HG03442 (cell line): Measurements from ENCODE around the gene PACSIN1.

Experiments used
- ATAC-seq: cut with Tn5 transposase; IDR thresholded peaks from one replicate; pipeline ENCODE4 v1.9.1; 2021; ENCODE audit warnings: mild to moderate bottlenecking, moderate library complexity; ENCODE audit not compliant: unreplicated experiment

Gene PACSIN1

DNA sequence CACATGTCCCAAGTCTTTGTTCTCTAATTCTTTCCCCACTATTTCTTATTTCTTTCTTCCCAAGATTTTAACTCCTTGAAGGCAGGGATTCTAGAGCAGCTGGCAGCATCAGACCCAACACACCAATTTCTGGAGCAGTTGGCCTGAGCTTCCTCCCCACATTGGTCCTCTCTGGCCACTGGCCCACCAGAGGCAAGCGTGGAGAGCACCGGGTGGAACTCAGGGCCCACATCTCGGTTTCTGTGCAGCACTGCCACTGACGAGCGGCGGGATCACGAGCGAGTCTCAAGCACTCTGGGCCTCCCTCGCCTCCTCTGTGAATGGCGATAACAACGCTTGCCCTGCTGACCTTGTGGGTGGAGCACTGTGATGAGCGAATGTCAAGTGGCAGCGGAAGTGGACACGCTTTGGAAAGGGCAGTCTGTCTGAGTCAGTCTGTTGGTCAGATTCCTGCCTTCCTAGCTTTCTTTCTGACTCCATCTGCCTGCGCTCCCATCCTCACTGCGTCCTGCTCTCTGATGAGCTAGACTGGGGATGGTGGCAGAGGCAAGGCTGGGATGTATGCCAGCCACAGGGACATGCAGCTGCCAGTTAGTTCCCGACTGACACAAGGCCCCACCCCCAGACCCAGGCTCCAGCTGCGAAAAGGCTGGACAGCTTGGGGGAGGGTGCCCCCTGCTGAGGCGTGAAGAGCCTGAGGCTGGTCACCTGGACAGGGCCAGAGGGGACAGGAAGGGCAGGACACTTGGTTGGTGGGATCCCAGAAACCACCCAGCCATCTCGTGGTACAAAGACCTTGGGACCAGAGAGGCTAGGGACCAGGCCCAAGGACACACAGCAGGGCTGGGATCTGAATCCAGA lies 94.7 kb downstream of the PACSIN1 start:
- no peak for ATAC-seq

DNA sequence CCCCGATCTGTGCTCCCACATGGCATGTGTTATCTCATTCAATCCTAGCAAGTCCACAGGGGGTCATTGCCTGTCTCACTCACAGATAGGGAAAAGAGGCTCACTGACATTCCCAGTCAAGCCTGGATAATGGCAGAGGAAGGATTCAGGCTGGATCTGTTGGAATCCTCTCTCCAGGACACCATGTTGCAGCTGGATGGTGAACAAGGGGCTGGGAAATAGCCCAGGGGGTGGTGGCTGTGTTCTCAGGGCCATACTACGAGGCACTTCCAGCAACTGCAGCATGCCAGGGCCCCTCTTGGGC lies 95.3 kb downstream of the PACSIN1 start:
- no peak for ATAC-seq

DNA sequence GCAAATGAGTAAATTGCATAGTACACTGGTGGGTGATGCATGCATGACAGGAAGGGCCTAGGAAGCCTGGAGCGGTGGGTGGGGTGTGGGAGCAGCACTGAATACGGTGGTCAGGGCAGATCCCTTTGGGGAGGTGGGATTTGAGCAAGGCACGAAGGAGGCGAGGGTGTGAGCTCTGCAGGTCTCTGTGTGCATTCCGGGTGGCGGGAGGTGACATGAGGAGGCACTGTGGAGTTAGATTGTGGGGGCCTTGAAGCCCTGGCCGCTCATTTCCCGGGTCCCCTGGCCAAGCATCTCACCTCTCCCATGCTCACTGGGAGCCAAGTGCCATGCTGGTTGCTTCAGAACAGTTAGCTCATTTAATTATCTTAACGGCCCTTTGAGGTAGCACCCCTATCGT lies 96.5 kb downstream of the PACSIN1 start:
- ATAC-seq = no peak

DNA sequence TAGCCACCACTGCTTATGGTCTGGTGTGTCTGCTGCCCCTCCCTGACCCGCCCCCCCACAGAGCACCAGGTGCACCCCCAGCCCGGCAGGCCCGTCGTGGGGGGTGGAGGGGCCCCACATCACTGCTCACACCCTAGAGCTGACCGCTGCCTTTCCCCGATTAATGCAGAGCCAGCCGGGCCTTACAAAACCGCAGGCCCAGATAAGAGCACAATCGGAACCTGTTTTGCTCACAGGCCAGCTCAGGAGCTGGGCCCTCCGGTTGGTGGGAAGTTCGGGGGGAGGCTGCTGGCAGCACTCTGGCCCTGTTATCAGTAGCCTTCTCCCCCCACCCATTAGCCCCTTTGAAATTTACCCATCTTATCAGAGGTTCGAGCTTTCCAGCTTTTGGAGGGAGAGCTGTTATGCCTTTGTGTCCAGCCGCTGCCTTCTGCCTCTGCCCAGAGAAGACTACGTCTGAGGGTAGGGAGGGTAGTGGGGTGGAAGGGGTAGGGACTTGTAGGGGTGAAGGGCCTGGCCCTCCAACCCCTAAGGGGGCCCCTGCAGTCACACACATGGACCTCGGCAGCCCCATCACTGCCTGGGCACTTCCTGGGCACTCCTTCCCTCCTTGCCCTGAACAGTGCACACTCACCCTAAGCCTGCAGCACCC lies 97.1 kb downstream of the PACSIN1 start:
- ATAC-seq = no peak

DNA sequence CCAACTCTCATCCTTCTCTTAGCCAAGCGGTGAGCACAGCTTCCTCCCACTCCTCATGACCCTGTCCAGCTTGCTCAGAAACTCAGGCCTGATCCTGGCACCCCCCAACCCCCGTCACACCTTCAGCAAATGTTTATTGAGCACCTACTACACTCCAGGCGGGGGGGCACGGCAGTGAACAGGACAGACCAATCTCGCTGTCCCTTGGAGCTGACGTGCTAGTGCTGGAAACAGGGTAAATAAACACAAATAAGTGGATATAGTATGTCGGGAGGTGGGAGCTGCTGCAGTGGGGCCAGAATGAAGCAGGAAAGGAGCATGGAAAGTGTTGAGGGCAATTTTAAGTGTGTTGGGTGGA lies 97.6 kb downstream of the PACSIN1 start:
- ATAC-seq = no peak

DNA sequence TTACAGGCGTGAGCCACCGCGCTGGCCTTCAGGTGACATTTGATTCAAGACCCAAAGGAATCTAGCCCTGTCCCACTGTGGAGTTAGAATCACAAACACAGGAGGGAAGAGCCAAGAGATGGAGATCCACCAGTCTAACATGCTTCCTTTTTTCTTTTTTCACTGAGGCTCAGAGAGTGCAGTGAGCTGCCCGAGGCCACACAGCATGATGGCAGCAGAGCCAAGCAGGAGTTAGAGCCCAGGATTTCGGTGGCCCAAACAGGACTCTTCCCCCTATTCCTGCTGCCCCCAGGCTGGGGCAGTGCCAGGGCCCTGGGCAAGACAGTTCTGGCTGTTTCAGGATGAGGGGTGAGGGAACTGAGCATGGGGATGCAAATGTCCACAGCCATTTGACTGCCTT lies 98.3 kb downstream of the PACSIN1 start:
- no peak for ATAC-seq

DNA sequence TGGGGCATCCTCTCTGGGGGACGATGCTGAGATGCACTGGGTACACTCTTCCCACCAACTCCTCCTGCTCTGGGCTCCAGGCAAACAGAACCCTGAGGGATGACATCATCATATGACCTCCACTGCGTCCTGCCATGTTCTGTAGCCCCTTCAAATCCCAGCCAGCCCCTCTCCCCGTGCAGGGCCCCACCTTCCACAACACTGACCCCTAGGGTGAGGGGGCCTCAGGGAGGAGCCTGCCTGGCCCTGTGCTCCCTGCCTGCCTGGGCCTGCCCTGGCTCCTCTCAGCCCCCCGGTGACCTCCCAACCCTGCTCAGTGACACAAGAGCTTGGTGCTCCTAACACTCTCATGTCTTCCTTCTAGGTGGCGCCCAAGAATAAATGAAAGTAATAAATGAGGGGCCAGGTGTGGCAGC lies 99.9 kb downstream of the PACSIN1 start:
- ATAC-seq = no peak

DNA sequence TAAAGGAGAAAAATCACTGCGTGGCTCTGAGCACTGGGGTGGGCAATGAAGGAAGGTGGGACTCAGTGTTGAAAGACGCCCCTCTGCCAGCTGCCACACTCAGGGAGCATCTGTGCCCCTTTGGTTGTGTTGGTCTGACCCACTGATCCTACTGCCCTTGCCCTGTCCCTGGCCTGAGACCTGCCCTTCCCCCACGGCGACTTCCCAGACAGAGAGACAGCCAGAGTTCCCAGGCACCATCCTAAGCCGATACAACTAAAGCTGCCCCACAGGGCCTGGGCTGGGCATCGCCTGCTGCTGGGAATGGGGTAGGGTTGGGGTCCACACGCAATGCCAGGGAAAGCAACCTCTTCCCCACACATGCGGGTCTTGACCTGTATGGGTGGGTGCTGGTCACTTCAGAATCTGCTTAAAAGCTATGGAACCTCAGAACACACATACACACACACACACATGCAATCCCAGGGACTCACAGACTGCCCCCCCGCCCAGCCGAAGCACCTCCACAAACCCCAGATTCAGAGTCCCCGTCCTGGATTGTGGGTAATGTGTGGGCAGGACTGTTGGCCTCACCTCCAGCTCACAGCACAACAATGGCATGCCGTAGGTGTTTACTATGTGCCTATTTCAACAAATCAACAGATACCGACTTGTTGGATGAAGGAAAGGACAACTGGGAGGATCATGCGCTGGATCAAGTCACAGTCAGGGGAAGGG lies 101.1 kb downstream of the PACSIN1 start:
- ATAC-seq = no peak

DNA sequence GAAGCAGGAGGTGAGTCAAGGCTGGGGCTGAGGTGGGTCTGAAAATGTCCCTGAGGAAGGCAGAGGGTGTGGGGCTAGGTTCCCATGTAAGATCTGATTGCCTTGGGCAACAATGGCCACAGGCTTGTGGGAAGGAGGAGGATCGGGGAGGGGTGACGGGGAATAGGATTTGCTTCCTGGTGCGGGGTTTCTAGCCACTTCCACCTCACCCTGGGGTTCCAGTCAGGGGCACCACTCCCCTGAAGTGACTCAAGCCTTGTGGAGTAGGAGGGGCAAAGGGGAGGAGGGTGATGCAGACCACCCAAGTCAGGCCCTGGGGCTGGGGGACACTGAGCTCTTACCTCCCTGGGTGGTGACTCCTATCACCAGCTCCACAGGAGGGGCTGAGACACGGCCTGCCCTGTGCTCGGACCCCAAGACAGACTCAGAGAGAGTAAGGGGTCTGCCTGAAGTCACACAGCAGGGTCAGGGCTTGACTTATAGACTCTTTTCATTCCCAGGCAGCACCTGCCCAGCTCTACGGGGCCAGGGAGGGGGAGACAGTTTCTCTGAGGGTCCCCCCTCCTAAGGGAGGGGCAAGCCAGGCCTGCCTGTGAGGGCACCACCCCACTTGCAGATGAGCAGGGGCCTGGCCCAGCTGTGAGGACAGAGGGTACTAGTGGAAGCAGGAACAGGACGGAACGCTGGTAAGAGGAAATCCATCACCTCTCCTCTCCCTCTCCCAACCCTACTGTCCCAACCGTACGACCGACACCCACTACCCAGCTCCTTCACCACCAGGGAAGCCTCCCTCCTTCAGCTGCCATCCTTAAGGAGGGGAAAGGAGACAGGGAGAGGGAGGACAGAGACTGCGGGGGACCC lies 102.7 kb downstream of the PACSIN1 start:
- ATAC-seq = no peak

DNA sequence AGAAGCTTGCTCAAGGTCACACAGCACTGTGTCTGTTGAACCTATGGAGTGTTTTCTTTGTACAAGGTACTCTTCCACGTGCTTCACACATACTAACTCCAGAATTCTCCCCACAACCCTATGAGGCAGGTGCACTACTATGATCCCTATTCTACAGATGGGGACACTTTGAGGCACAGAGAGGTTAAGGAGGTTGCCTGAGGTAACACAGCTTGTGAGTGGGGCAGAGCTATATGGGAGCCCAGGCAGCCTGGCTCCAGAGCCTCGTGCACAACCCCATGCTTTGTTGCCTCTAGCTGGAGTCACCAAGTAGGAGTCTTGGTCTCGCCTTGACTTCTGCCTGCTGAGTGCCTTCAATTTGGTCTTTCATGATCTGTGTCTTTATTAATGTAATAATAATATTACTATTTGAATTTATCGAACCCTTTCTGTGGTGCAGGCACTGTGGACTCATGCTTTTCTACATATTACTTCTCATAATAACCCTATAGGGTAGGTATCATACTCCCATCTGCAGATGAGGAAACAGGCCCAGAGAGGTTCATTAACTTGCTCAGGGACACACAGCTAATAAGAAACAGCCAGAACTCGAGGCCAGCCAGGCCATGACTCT lies 103.6 kb downstream of the PACSIN1 start:
- no peak for ATAC-seq

DNA sequence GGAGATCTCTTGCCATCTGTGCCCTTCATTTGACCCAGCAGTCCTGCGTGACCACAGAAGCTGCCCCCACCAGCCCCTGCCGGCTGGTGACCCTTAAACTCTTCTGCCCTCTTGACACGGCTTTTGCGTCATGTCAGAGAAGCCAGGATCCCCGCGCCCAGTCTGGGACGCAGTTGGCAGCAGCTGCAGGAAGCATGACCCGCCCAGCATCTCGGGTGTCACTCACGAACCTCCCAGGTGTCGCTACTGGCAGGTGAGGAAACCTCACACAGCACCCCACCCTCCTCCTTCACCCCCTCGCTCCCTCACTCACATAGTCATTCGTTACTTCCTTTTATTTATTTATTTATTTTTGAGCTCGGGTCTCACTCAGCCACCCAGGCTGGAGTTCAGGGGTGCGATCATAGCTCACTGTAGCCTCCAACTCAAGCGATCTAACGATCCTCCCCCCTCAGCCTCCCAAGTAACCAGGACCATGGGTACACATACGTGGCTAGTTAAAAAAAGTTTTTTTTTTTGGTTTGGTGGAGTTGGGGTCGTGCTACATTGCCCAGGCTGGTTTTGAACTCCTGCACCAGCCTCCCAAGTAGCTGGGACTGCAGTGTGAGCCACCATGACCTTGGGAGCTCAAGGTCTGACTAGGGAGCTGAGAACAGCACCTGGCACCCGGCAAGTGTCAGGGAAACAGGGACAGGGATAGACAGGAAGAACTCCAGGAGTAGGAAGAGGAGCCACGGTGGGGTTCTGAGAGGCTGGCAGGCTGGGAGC lies 104.4 kb downstream of the PACSIN1 start:
- no peak for ATAC-seq

DNA sequence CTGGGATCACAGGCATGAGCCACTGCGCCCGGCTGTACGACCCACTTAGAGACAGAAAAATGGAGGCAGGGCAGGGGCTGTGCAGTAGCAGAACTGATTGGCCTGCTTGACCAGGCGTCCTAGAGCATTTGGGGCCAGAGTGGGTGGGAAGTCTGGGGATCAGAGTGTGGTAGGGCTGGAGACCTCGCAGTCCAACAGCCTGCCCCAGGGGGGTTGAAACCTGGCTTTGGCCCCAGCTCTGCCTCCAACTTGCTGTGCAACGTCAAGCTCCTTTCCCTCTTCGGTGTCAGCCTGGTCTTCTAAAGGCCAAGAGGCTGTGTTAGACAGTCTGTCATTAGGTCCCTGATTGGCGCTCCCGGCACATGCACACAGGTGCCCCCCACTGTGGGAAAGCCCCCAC lies 105.5 kb downstream of the PACSIN1 start:
- no peak for ATAC-seq

DNA sequence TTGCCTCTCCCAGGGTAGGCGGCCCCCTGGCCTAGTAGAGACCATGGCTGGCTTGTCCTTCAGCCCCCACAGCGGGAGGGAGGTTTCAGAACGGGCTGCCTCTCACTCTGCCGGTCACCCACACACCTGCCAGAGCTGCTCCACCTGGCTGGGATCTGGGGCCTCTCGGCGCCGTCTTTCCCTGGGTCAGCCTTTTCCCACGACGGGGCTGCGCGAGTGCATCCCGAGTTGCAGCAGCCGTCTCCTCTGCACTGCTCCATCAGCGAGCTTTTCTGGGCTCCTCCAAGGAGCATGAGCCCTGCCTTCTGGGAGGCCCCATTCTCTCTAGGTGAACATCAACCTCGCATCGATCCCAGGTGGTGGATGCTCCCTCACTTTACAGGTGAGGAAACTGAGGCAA lies 106.1 kb downstream of the PACSIN1 start:
- no peak for ATAC-seq

DNA sequence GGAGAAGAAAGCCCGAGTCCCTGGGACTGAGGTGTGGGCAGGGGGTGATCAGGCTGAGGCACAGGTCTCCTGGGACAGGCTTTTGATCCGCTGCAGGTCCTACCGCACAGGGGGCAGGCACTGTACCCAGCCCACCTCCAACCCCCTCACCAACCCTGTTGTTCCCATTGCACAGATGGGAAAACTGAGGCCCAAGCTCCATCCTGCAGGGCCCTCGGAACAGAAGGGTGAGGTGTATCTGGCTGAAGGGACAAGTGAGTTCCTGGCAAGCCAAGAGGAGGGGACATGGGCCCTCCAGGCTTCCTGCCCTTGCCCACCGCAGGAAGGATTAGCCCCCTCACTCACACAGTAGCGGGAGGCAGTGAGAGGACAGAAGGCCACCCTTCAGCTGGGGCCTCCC lies 106.7 kb downstream of the PACSIN1 start:
- ATAC-seq = no peak

DNA sequence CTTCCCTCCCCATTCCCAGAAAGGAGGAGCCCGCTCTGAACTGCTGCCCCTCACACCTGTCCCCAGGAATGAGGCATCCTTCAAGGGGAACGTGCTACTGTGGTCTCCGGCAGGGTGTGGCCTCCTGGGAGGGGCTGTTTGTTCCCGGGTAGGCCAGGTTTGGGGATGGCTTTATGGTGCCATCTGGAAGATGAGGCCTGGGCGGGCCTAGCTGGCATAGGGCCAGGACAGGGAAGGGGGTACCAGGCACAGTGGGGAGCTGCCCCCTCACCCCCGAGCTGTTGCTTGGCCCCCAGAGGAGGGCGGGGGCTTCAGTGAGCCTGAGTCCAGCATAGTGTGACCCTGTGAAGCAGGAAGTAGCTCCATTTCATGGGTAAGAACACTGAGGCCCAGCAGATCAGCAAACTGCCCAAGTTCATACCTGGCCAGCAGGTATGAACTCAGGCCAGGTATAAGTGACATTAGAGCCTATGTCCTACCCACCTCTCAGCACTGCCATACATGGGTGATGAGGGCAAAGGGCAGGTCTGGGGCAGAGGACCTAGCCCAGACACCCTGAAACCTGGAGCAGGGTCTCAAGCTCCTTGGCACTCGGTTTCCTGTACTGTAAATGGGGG lies 107.8 kb downstream of the PACSIN1 start:
- ATAC-seq = no peak

DNA sequence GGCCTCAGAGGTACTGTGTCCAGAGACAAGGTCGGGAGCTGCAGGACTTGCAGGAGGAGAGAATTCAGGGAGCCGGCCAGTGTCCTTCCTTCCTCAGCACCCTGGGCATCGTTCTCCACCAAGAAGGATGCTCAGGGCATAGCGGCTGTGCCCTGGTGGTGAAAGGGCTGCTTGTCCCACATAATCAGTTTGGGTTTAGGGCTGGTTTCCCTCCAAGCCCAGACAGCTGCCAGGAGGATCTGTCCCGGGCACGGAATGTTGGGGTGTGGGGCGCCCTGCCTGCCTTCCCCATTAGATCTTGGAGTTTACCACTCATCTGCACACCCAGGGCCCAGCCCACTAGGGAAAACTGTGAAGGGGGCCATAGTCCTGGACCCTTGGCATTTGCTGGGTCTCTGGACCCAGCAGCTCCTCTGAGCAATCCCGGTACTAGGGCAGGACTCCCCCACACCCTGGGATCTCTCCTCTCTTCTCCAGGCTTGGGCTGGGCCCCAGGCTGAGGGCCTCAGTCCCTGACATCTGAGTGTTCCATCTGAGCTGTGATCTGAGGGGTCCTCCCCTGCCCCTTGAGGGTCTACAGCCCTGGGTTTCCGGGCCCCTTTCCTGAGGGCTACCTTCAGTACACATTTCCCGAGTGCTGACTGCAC lies 108.9 kb downstream of the PACSIN1 start:
- ATAC-seq = no peak

DNA sequence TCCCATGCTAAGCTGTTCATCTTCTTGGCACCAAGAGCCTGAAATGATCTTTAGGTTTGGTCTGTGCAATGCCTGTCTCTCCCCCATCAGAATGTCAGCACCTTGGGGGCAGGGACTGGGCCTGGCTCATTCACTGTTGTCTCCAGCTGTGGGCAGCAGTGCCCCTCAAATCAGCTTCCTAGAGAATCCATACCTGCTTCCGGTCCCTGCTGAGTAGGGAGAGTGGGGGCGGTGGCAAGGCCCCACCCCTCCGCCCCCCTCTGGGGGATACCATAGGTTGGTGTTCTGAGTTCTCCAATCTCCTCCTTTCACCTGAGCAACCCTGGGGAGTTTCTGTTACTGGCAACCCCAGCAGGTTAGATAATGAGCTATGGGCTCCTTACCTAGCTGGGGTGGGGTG lies 109.5 kb downstream of the PACSIN1 start:
- no peak for ATAC-seq

DNA sequence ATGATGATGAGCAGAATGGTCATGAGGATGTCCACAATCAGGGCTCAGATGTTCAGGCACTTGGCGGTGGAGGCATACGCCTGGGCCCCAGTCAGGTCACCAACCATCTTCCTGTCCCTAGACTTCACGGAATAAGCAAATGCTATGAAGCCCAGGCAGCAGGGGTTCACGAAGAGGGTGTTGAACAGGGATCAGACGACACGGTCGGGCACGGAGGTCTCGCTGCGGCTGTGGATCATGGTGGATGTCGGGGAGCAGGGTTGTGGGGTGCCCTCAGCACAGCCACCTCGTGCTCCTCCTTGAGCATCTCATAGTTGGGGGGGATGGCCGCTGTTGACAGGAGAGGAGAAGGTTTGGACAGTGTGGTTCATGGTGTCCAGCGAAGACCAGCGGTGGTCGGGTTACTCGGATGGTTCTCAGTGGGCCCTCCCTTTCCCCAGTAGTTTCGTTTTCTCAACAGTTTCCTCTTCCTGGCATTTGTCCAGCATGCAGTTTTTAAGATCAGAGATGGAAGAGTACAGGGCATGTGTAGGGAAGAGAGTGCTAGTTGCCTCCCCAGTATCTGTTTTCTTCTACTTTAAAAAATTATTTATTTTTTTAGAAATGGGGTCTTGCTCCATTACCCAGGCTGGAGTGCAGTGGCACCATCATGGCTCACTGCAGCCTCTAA lies 110.5 kb downstream of the PACSIN1 start:
- ATAC-seq = no peak
